Activated T-helper 1 cell treated with anti-CD3 and anti-CD28 coated beads, Interleukin-12 subunit alpha, Interleukin-12 subunit beta, Interleukin-2, Interleukin-4 antibody, amounts not matched to agents 30 ng/mL and 10 ng/mL and 1 ng/mL, durations not matched to agents 14 hours and 24 hours and 36 hours (primary cell): Measurements from ENCODE around the gene WDPCP. TPM values are rescaled to one million over a fixed set of nuclear protein-coding genes. Genes with fewer than 3 reads are reported as not detected.
"Not testable (repeated sequence)": the region's sequence is repeated elsewhere in the genome, so short reads cannot be mapped to it uniquely, and the experiment has no call there.

Source experiments
- DNase-seq: peaks from one replicate; pipeline ENCODE4 v3.0.0; 2021; ENCODE audit warnings: low spot score
- H3K27ac Mint-ChIP-seq: one replicate; pipeline ENCODE4 v1.8.0; 2021; ENCODE audit warnings: mild to moderate bottlenecking, mixed read lengths
- H3K27me3 Mint-ChIP-seq: one replicate; pipeline ENCODE4 v1.8.0; 2022; ENCODE audit warnings: mild to moderate bottlenecking, moderate library complexity, mixed read lengths; ENCODE audit not compliant: insufficient read depth
- H3K36me3 Mint-ChIP-seq: one replicate; pipeline ENCODE4 v1.8.0; 2021; ENCODE audit warnings: low read depth, mixed read lengths
- H3K4me1 Mint-ChIP-seq: one replicate; pipeline ENCODE4 v1.8.0; 2021; ENCODE audit warnings: low read depth, mixed read lengths
- H3K4me3 Mint-ChIP-seq: one replicate; pipeline ENCODE4 v1.8.0; 2021; ENCODE audit warnings: mild to moderate bottlenecking, moderate library complexity, mixed read lengths
- H3K9me3 Mint-ChIP-seq: one replicate; pipeline ENCODE4 v1.8.0; 2021; ENCODE audit warnings: mixed read lengths
- intact Hi-C: fragments of 100-400 bp; cut with micrococcal nuclease; formaldehyde crosslinking; loops from one replicate; pipeline ENCODE4 v1.15.1; 2024
- total RNA-seq: library from RNA; stranded (reverse); gene quantifications from 2 replicates; pipeline ENCODE4 v1.2.3, GENCODE V29; 2022

WDPCP gene
- total RNA-seq, 1 donor from 2014 or later = 7.7 TPM

- Mint-ChIP-seq H3K36me3 (no peaks in the 10 kb centered on the region), H3K27me3 (no peaks in the 10 kb centered on the region), H3K27ac (no peak overlapping the region), H3K4me1 (no peaks in the 10 kb centered on the region), H3K9me3 (peaks cover 19% of the 10 kb centered on the region), H3K4me3 (no peak overlapping the region)
- intact Hi-C loops = no loop called here
- DNase-seq = no peak
Observed at GRCh38 chr2:63514237-63514716, 74.0 kb downstream of the WDPCP start.

GRCh38 chr2:63506320-63506719 lies 82.0 kb downstream of the WDPCP start:
- no peak overlapping the region for H3K4me3 Mint-ChIP-seq
- DNase-seq = no peak
- H3K9me3 Mint-ChIP-seq = peaks cover 24% of the 10 kb centered on the region
- intact Hi-C loops = no loop called here
- no peak overlapping the region for H3K27ac Mint-ChIP-seq
- H3K27me3 Mint-ChIP-seq = no peaks in the 10 kb centered on the region
- no peaks in the 10 kb centered on the region for H3K36me3 Mint-ChIP-seq
- peaks cover 10% of the 10 kb centered on the region for H3K4me1 Mint-ChIP-seq

- Mint-ChIP-seq H3K4me3 (no peak overlapping the region), H3K4me1 (peaks cover 10% of the 10 kb centered on the region), H3K9me3 (peaks cover 10% of the 10 kb centered on the region), H3K36me3 (no peaks in the 10 kb centered on the region), H3K27ac (no peak overlapping the region), H3K27me3 (no peaks in the 10 kb centered on the region)
- no peak for DNase-seq
- intact Hi-C loops = no loop called here
Observed at GRCh38 chr2:63503818-63504217, 84.5 kb downstream of the WDPCP start.

- H3K9me3 Mint-ChIP-seq = no peaks in the 10 kb centered on the region
- no peak overlapping the region for H3K4me3 Mint-ChIP-seq
- H3K4me1 Mint-ChIP-seq = no peaks in the 10 kb centered on the region
- no peak overlapping the region for H3K27ac Mint-ChIP-seq
- no peaks in the 10 kb centered on the region for H3K27me3 Mint-ChIP-seq
- no peak for DNase-seq
- no peaks in the 10 kb centered on the region for H3K36me3 Mint-ChIP-seq
- intact Hi-C loops = no loop called here
Observed at GRCh38 chr2:63500398-63500797, 87.9 kb downstream of the WDPCP start.

GRCh38 chr2:63497576-63497975 lies 90.7 kb downstream of the WDPCP start:
- intact Hi-C loops = no loop called here
- H3K27me3 Mint-ChIP-seq = no peaks in the 10 kb centered on the region
- H3K9me3 Mint-ChIP-seq = no peaks in the 10 kb centered on the region
- no peaks in the 10 kb centered on the region for H3K36me3 Mint-ChIP-seq
- H3K4me3 Mint-ChIP-seq = no peak overlapping the region
- H3K27ac Mint-ChIP-seq = no peak overlapping the region
- DNase-seq = no peak
- no peaks in the 10 kb centered on the region for H3K4me1 Mint-ChIP-seq

GRCh38 chr2:63494968-63495367 lies 93.3 kb downstream of the WDPCP start:
- no peak for DNase-seq
- Mint-ChIP-seq H3K9me3 (no peaks in the 10 kb centered on the region), H3K4me3 (no peak overlapping the region), H3K27me3 (no peaks in the 10 kb centered on the region), H3K4me1 (no peaks in the 10 kb centered on the region), H3K36me3 (no peaks in the 10 kb centered on the region), H3K27ac (no peak overlapping the region)
- intact Hi-C loops = no loop called here

- intact Hi-C loops = no loop called here
- no peak overlapping the region for H3K27ac Mint-ChIP-seq
- H3K27me3 Mint-ChIP-seq = no peaks in the 10 kb centered on the region
- H3K36me3 Mint-ChIP-seq = no peaks in the 10 kb centered on the region
- H3K4me1 Mint-ChIP-seq = no peaks in the 10 kb centered on the region
- DNase-seq = no peak
- H3K9me3 Mint-ChIP-seq = no peaks in the 10 kb centered on the region
- no peak overlapping the region for H3K4me3 Mint-ChIP-seq
Observed at GRCh38 chr2:63494100-63494499, 94.2 kb downstream of the WDPCP start.

GRCh38 chr2:63488118-63488713 lies 100.1 kb downstream of the WDPCP start:
- Mint-ChIP-seq H3K27ac (no peak overlapping the region), H3K27me3 (no peaks in the 10 kb centered on the region), H3K4me1 (no peaks in the 10 kb centered on the region), H3K4me3 (no peak overlapping the region), H3K9me3 (no peaks in the 10 kb centered on the region), H3K36me3 (no peaks in the 10 kb centered on the region)
- intact Hi-C loops = loop anchor here (10.0 kb wide), 1 partner anchor 1033 kb away; no protein-coding TSS in a partner anchor
- no peak for DNase-seq

- no peaks in the 10 kb centered on the region for H3K4me1 Mint-ChIP-seq
- no peak overlapping the region for H3K4me3 Mint-ChIP-seq
- DNase-seq = no peak
- no peak overlapping the region for H3K27ac Mint-ChIP-seq
- H3K9me3 Mint-ChIP-seq = no peaks in the 10 kb centered on the region
- no peaks in the 10 kb centered on the region for H3K27me3 Mint-ChIP-seq
- H3K36me3 Mint-ChIP-seq = no peaks in the 10 kb centered on the region
- intact Hi-C loops = loop anchor here (10.0 kb wide), 1 partner anchor 1032 kb away; no protein-coding TSS in a partner anchor
Observed at GRCh38 chr2:63486861-63487290, 101.4 kb downstream of the WDPCP start.

GRCh38 chr2:63484901-63485300 lies 103.4 kb downstream of the WDPCP start:
- no peaks in the 10 kb centered on the region for H3K36me3 Mint-ChIP-seq
- no peak overlapping the region for H3K27ac Mint-ChIP-seq
- H3K4me1 Mint-ChIP-seq = no peaks in the 10 kb centered on the region
- no peak for DNase-seq
- no peaks in the 10 kb centered on the region for H3K27me3 Mint-ChIP-seq
- intact Hi-C loops = loop anchor here (10.0 kb wide), 1 partner anchor 1030 kb away; no protein-coding TSS in a partner anchor
- no peaks in the 10 kb centered on the region for H3K9me3 Mint-ChIP-seq
- no peak overlapping the region for H3K4me3 Mint-ChIP-seq

GRCh38 chr2:63484481-63484880 lies 103.8 kb downstream of the WDPCP start:
- Mint-ChIP-seq H3K27me3 (no peaks in the 10 kb centered on the region), H3K4me3 (no peak overlapping the region), H3K27ac (no peak overlapping the region), H3K4me1 (no peaks in the 10 kb centered on the region), H3K36me3 (no peaks in the 10 kb centered on the region), H3K9me3 (no peaks in the 10 kb centered on the region)
- no peak for DNase-seq
- intact Hi-C loops = loop anchor here (10.0 kb wide), 1 partner anchor 1030 kb away; no protein-coding TSS in a partner anchor

- Mint-ChIP-seq H3K36me3 (no peaks in the 10 kb centered on the region), H3K4me3 (no peak overlapping the region), H3K4me1 (no peaks in the 10 kb centered on the region), H3K9me3 (no peaks in the 10 kb centered on the region), H3K27me3 (no peaks in the 10 kb centered on the region), H3K27ac (no peak overlapping the region)
- DNase-seq = no peak
- intact Hi-C loops = no loop called here
Observed at GRCh38 chr2:63477686-63478085, 110.6 kb downstream of the WDPCP start.

- H3K4me1 Mint-ChIP-seq, intact Hi-C loops, H3K36me3 Mint-ChIP-seq, H3K9me3 Mint-ChIP-seq, H3K4me3 Mint-ChIP-seq, H3K27me3 Mint-ChIP-seq, H3K27ac Mint-ChIP-seq, DNase-seq: not testable (repeated sequence)
Observed at GRCh38 chr2:63469313-63469712, 119.0 kb downstream of the WDPCP start.

GRCh38 chr2:63465633-63466032 lies 122.6 kb downstream of the WDPCP start:
- Mint-ChIP-seq H3K27me3 (no peaks in the 10 kb centered on the region), H3K36me3 (peaks cover 1% of the 10 kb centered on the region), H3K4me3 (no peak overlapping the region), H3K27ac (no peak overlapping the region), H3K9me3 (peaks cover 7% of the 10 kb centered on the region), H3K4me1 (no peaks in the 10 kb centered on the region)
- intact Hi-C loops = no loop called here
- DNase-seq = no peak
